ENCODE results near the gene ERGIC1.

Gene ERGIC1

GRCh38 chr5:172988276-172988675 lies 154.2 kb downstream of the ERGIC1 start:
- 0 out of 2 replicates have a peak, but pooled peaks cover 8% of the 10 kb centered on the region for H4K20me1 ChIP-seq (ENCODE audit: low read depth, low read length)
- H3K9me3 ChIP-seq (ENCODE audit: insufficient read depth, low read length) = no peaks in the 10 kb centered on the region
- H3K27me3 ChIP-seq (ENCODE audit: low read length) = no peaks in the 10 kb centered on the region
- H3K4me3 ChIP-seq (ENCODE audit: insufficient read depth, low read length, poor library complexity, severe bottlenecking) = no peak overlapping the region
- no peak overlapping the region for H3K9ac ChIP-seq (ENCODE audit: low read length)
- no peaks in the 10 kb centered on the region for H3K9me2 ChIP-seq (replicated peaks; ENCODE audit: insufficient read depth, low read length)
- no peak overlapping the region for H3K4me2 ChIP-seq (ENCODE audit: low read depth, low read length, poor library complexity, severe bottlenecking)
- no peak overlapping the region for H2AFZ ChIP-seq (ENCODE audit: low read depth, low read length, severe bottlenecking)
- H3F3A ChIP-seq (ENCODE audit: insufficient read depth) = peaks cover 9% of the 10 kb centered on the region
- H3K79me2 ChIP-seq (ENCODE audit: insufficient read depth, low read length) = peaks cover 94% of the 10 kb centered on the region
- H3K36me3 ChIP-seq (ENCODE audit: low read length) = no peaks in the 10 kb centered on the region
- H3K27ac ChIP-seq (ENCODE audit: low read depth, low read length) = no peak overlapping the region
- TF ChIP-seq, protein P1, sequence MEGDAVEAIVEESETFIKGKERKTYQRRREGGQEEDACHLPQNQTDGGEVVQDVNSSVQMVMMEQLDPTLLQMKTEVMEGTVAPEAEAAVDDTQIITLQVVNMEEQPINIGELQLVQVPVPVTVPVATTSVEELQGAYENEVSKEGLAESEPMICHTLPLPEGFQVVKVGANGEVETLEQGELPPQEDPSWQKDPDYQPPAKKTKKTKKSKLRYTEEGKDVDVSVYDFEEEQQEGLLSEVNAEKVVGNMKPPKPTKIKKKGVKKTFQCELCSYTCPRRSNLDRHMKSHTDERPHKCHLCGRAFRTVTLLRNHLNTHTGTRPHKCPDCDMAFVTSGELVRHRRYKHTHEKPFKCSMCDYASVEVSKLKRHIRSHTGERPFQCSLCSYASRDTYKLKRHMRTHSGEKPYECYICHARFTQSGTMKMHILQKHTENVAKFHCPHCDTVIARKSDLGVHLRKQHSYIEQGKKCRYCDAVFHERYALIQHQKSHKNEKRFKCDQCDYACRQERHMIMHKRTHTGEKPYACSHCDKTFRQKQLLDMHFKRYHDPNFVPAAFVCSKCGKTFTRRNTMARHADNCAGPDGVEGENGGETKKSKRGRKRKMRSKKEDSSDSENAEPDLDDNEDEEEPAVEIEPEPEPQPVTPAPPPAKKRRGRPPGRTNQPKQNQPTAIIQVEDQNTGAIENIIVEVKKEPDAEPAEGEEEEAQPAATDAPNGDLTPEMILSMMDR (IDR thresholded peaks at IDR 0.05; ENCODE audit: insufficient read depth, low read length, poor library complexity, severe bottlenecking) = no peak
- TF ChIP-seq EZH2phosphoT487 (conservative IDR thresholded peaks at IDR 0.05; ENCODE audit: low read length) = no peak

- Histone ChIP-seq H3K4me2 (ENCODE audit: low read depth, low read length, poor library complexity, severe bottlenecking) (no peak overlapping the region), H3K36me3 (ENCODE audit: low read length) (peaks cover 16% of the 10 kb centered on the region), H3F3A (ENCODE audit: insufficient read depth) (no peaks in the 10 kb centered on the region), H3K9me3 (ENCODE audit: insufficient read depth, low read length) (no peaks in the 10 kb centered on the region), H4K20me1 (ENCODE audit: low read depth, low read length) (peaks cover 16% of the 10 kb centered on the region; the same call in 1 of the 2 replicates), H3K27ac (ENCODE audit: low read depth, low read length) (no peak overlapping the region), H3K9me2 (replicated peaks; ENCODE audit: insufficient read depth, low read length) (no peaks in the 10 kb centered on the region), H3K4me3 (ENCODE audit: insufficient read depth, low read length, poor library complexity, severe bottlenecking) (no peak overlapping the region), H3K9ac (ENCODE audit: low read length) (no peak overlapping the region), H2AFZ (ENCODE audit: low read depth, low read length, severe bottlenecking) (no peak overlapping the region), H3K27me3 (ENCODE audit: low read length) (no peaks in the 10 kb centered on the region), H3K79me2 (ENCODE audit: insufficient read depth, low read length) (peaks cover 97% of the 10 kb centered on the region)
- TF ChIP-seq, protein P1 (IDR thresholded peaks at IDR 0.05; ENCODE audit: insufficient read depth, low read length, poor library complexity, severe bottlenecking) = no peak
- no peak for TF ChIP-seq EZH2phosphoT487 (conservative IDR thresholded peaks at IDR 0.05; ENCODE audit: low read length)
Observed at GRCh38 chr5:172990776-172991175, 156.7 kb downstream of the ERGIC1 start.

DNA sequence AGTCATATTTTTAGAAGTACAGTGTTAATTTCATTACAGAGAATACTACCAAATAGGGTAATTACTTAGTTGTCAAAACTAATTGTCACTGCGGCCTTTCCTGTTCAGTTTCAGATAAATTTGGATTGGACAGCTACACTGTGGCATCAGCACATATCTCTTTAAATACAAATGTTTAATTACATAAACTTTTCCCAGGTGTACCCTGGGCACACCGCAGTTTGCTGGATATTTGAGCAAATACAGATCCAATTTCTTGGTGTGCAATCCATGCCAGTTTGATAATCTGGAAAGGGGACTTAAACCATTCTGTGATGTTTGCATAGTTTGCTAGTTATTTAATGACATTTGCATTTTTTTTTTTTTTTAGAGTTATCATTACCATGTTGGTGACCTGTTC lies 160.4 kb downstream of the ERGIC1 start:
- peaks cover 28% of the 10 kb centered on the region for H3K36me3 ChIP-seq (ENCODE audit: low read length)
- no peak overlapping the region for H2AFZ ChIP-seq (ENCODE audit: low read depth, low read length, severe bottlenecking)
- H3K79me2 ChIP-seq (ENCODE audit: insufficient read depth, low read length) = peaks cover 94% of the 10 kb centered on the region
- H3K27me3 ChIP-seq (ENCODE audit: low read length) = no peaks in the 10 kb centered on the region
- H4K20me1 ChIP-seq (ENCODE audit: low read depth, low read length) = peaks cover 15% of the 10 kb centered on the region
- TF ChIP-seq, protein P1 (IDR thresholded peaks at IDR 0.05; ENCODE audit: insufficient read depth, low read length, poor library complexity, severe bottlenecking) = no peak
- TF ChIP-seq EZH2phosphoT487 (conservative IDR thresholded peaks at IDR 0.05; ENCODE audit: low read length) = no peak
- H3K4me2 ChIP-seq (ENCODE audit: low read depth, low read length, poor library complexity, severe bottlenecking) = no peak overlapping the region
- peaks cover 4% of the 10 kb centered on the region; the same call in 1 of the 2 replicates for H3F3A ChIP-seq (ENCODE audit: insufficient read depth)
- H3K27ac ChIP-seq (ENCODE audit: low read depth, low read length) = no peak overlapping the region
- H3K9ac ChIP-seq (ENCODE audit: low read length) = no peak overlapping the region
- no peaks in the 10 kb centered on the region for H3K9me2 ChIP-seq (replicated peaks; ENCODE audit: insufficient read depth, low read length)
- no peak overlapping the region for H3K4me3 ChIP-seq (ENCODE audit: insufficient read depth, low read length, poor library complexity, severe bottlenecking)
- no peaks in the 10 kb centered on the region for H3K9me3 ChIP-seq (ENCODE audit: insufficient read depth, low read length)
